Right lobe of liver (tissue), 6 donors: Measurements from ENCODE around the gene ART5. TPM values are rescaled to one million over a fixed set of nuclear protein-coding genes. Genes with fewer than 3 reads are reported as not detected.

Experiments used
- ATAC-seq, 4 donors: fragments of 200-7000 bp; cut with Tn5 transposase; one replicate each; pipeline ENCODE4 v1.9.1; 2020; ENCODE audit warnings: mild to moderate bottlenecking in 4 of 4, moderate library complexity in 4 of 4
- DNase-seq, 3 donors: peaks; one replicate each; pipeline ENCODE4 v3.0.0-alpha.2; 2020
- H3K27ac ChIP-seq, 3 donors: fragments of 200-600 bp; one replicate each; pipeline ENCODE4 v1.8.0; 2022
- H3K27me3 ChIP-seq, 2 donors: fragments of 200-600 bp; one replicate each; pipeline ENCODE4 v1.8.0; 2022
- H3K36me3 ChIP-seq, 4 donors: fragments of 200-600 bp; sonication (generic) in 1 of 4; one replicate each; pipeline versions ENCODE4 v1.5.1 to v1.8.0; 2017 to 2022; ENCODE audit warnings: control low read depth in 1 of 4
- H3K4me1 ChIP-seq, 4 donors: fragments of 200-600 bp; sonication (generic) in 1 of 4; one replicate each; pipeline versions ENCODE4 v1.5.1 to v1.8.0; 2017 to 2022; ENCODE audit warnings: control low read depth in 1 of 4
- H3K4me3 ChIP-seq, 3 donors: fragments of 200-600 bp; one replicate each; pipeline ENCODE4 v1.8.0; 2022
- H3K9me3 ChIP-seq, 4 donors: fragments of 200-600 bp; sonication (generic) in 1 of 4; one replicate each; pipeline versions ENCODE4 v1.5.1 to v1.8.0; 2017 to 2022; ENCODE audit warnings: control low read depth in 1 of 4
- CTCF ChIP-seq, 4 donors: fragments of 200-600 bp in 3 of 4; fragments of 450-650 bp in 1 of 4; IDR thresholded peaks; one replicate each; pipeline versions ENCODE4 v1.5.1 to v1.8.0; 2016 to 2022; ENCODE audit warnings: antibody characterized with exemption in 4 of 4, mild to moderate bottlenecking in 2 of 4
- POLR2A ChIP-seq: fragments of 450-650 bp; IDR thresholded peaks from one replicate; pipeline ENCODE4 v1.6.1; 2017; ENCODE audit warnings: antibody characterized with exemption, mild to moderate bottlenecking
- WGBS: methylation state at CpG from one replicate; pipeline ENCODE4 v1.1.6; 2018; ENCODE audit warnings: low coverage, low lambda C conversion rate; ENCODE audit not compliant: insufficient coverage; ENCODE audit errors: missing lambda C conversion rate; 5-methylcytosine and 5-hydroxymethylcytosine counted together
- intact Hi-C, 2 donors: fragments of 100-400 bp; cut with DNase I; formaldehyde crosslinking; loops; one replicate each; pipeline versions ENCODE4 v1.11.2 to v1.14.1; 2022
- total RNA-seq, 6 experiments: library from RNA; depleted of rRNA in 2 of 6; stranded (reverse); fragments of >200 nt in 2 of 6; fragmentation: NEBNext Ultra II Directional in 3 of 6; extraction: Animal tissue kit (Norgen Biotek cat#: 25700) in 3 of 6; gene quantifications; one replicate each; pipeline versions ENCODE4 v1.1.0 to v1.2.4, GENCODE V29; 2016 to 2023
- donor health status: DM: no; HTN: yes; CAD: no.
- donor health status: DM: no; HTN: no; CAD: no.
- donor health status: DM: no; HTN: no; CAD: no.
- donor health status: DM: no; HTN: yes; CAD: no.
- donor health status: DM: no; HTN: yes; CAD: no.

ART5 gene
- total RNA-seq, 6 experiments from 2014 or later = 0.35 to 0.59 TPM; not detected in 4

DNA sequence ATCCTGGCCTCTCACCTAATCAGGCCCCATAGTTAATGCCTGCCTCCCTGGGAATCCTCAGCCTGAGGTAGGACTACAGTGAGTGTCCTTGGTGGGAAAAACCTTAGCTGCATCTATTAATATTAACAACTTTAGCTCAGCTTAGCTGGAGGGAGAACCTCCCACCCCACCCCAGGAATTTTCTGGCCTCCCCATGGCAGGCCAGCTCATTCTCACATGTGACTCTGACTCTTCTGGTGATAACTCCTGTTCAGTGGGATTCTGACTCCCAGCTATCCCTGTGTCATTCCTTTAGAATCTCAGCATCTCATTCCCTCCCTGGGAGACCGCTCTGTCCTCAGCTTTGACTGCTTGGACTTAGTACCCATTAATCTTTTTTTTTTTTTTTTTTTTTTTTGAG, 14.5 kb downstream of the ART5 start:
- ATAC-seq (no peak), DNase-seq (no peak)
- Histone ChIP-seq H3K9me3 (no peaks in the 10 kb centered on the region), H3K27me3 (no peaks in the 10 kb centered on the region), H3K4me1 (no peaks in the 10 kb centered on the region), H3K4me3 (no peak overlapping the region), H3K36me3 (no peaks in the 10 kb centered on the region), H3K27ac (no peak overlapping the region)
- WGBS = 100% methylated on average over 1 of the region's 1 CpG
- intact Hi-C loops = no loop called here
- no peak for TF ChIP-seq POLR2A
- no peak for TF ChIP-seq CTCF (IDR thresholded peaks at IDR 0.05)

DNA sequence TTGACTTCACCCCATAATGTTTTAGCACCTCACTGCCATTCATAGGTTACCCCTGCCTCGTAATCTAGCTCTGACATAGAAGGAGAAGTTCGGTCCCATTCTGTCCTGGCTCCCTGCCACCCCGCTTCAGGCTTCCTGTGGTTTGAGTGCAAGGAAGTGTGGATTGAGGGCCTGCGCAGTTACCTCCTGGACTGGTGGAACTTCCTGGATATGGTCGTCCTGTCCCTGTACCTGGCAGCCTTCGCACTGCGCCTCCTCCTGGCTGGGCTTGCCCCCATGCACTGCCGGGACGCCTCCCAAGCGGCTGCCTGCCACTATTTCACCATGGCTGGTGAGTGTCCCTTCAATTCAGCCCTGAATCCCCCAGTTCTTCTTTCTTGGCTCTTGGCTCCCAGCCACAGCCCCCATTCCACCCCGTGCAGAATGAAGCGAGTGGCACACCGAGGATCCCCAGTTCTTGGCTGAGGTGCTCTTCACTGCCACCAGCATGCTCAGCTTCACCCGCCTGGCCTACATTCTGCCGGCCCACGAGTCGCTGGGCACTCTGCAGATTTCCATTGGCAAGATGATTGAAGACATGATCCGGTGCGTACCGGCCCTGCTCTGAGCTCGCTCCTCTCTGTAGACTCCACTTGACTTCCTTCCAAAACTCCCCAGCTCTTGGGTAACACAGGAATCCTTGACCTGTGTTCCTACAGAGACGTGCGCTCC, 15.4 kb downstream of the ART5 start:
- ATAC-seq = peak; percentile 31 to 50 (median 46)
- Histone ChIP-seq H3K4me1 (no peaks in the 10 kb centered on the region), H3K27ac (no peak overlapping the region), H3K4me3 (no peak overlapping the region), H3K36me3 (no peaks in the 10 kb centered on the region), H3K27me3 (no peaks in the 10 kb centered on the region), H3K9me3 (no peaks in the 10 kb centered on the region)
- 62% methylated on average over 14 of the region's 23 CpGs for WGBS
- TF ChIP-seq CTCF (IDR thresholded peaks at IDR 0.05) (no peak), POLR2A (no peak)
- intact Hi-C loops = no loop called here
- peak in 1 of 3 donors; percentile 52 for DNase-seq

GRCh38 chr11:3623767-3624458, 17.9 kb downstream of the ART5 start:
- ATAC-seq (no peak), DNase-seq (no peak)
- no peaks in the 10 kb centered on the region for H3K4me1 ChIP-seq
- H3K27ac ChIP-seq = no peak overlapping the region
- H3K36me3 ChIP-seq = no peaks in the 10 kb centered on the region
- H3K4me3 ChIP-seq = no peak overlapping the region
- intact Hi-C loops = no loop called here
- no peaks in the 10 kb centered on the region for H3K9me3 ChIP-seq
- TF ChIP-seq POLR2A (no peak), CTCF (IDR thresholded peaks at IDR 0.05) (no peak)
- 54% methylated on average over 7 of the region's 8 CpGs for whole genome bisulfite sequencing
- H3K27me3 ChIP-seq = no peaks in the 10 kb centered on the region

GRCh38 chr11:3623121-3623520, 18.7 kb downstream of the ART5 start:
- TF ChIP-seq CTCF (IDR thresholded peaks at IDR 0.05) (no peak), POLR2A (no peak)
- Histone ChIP-seq H3K36me3 (no peaks in the 10 kb centered on the region), H3K27me3 (no peaks in the 10 kb centered on the region), H3K27ac (no peak overlapping the region), H3K4me3 (no peak overlapping the region), H3K9me3 (no peaks in the 10 kb centered on the region), H3K4me1 (no peaks in the 10 kb centered on the region)
- DNase-seq (no peak), ATAC-seq (no peak)
- 82% methylated on average over 5 of the region's 5 CpGs for WGBS
- intact Hi-C loops = no loop called here
